ENCODE data around the gene DDOST. TPM values are rescaled to one million over a fixed set of nuclear protein-coding genes. Genes with fewer than 3 reads are reported as not detected.

Gene DDOST
- total RNA-seq, 1 donor from 2014 or later: 273 TPM

DNA sequence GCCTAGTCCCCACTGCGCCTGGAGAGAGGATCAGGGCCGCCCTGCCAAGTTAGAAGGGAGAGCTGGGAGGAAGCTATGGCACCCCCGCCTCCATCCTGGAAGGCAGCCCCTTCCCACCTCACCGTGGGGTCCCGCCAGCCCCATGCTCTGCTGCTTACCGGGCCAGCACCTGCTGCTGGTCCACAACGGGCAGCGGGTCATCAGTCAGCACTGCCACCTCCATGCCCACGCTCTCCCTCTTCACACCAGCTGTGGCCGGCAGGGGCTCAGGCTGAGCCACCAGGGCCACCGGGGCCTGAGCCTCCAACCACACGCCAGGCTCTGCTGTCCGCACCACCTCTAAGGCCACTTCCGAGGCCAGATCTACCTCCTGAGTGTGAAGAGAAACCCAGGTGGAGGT lies 23.5 kb upstream of the DDOST start:
- Mint-ChIP-seq H3K4me3 (ENCODE audit: low read depth) (no peak overlapping the region), H3K9me3 (ENCODE audit: low read depth) (no peaks in the 10 kb centered on the region), H3K27me3 (no peaks in the 10 kb centered on the region), H3K36me3 (ENCODE audit: insufficient read depth) (no peaks in the 10 kb centered on the region), H3K27ac (no peak overlapping the region), H3K4me1 (ENCODE audit: low read depth) (peaks cover 5% of the 10 kb centered on the region)
- DNase-seq (ENCODE audit: low spot score, unreplicated experiment): no peak
- TF ChIP-seq, protein P1, sequence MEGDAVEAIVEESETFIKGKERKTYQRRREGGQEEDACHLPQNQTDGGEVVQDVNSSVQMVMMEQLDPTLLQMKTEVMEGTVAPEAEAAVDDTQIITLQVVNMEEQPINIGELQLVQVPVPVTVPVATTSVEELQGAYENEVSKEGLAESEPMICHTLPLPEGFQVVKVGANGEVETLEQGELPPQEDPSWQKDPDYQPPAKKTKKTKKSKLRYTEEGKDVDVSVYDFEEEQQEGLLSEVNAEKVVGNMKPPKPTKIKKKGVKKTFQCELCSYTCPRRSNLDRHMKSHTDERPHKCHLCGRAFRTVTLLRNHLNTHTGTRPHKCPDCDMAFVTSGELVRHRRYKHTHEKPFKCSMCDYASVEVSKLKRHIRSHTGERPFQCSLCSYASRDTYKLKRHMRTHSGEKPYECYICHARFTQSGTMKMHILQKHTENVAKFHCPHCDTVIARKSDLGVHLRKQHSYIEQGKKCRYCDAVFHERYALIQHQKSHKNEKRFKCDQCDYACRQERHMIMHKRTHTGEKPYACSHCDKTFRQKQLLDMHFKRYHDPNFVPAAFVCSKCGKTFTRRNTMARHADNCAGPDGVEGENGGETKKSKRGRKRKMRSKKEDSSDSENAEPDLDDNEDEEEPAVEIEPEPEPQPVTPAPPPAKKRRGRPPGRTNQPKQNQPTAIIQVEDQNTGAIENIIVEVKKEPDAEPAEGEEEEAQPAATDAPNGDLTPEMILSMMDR (IDR thresholded peaks at IDR 0.05; ENCODE audit: unreplicated experiment): no peak

- H3K4me1 Mint-ChIP-seq (ENCODE audit: low read depth): peaks cover 5% of the 10 kb centered on the region
- no peaks in the 10 kb centered on the region for H3K27me3 Mint-ChIP-seq
- H3K9me3 Mint-ChIP-seq (ENCODE audit: low read depth): no peaks in the 10 kb centered on the region
- no peak for DNase-seq (ENCODE audit: low spot score, unreplicated experiment)
- H3K27ac Mint-ChIP-seq: no peak overlapping the region
- TF ChIP-seq, protein P1 (IDR thresholded peaks at IDR 0.05; ENCODE audit: unreplicated experiment): no peak
- H3K4me3 Mint-ChIP-seq (ENCODE audit: low read depth): no peak overlapping the region
- H3K36me3 Mint-ChIP-seq (ENCODE audit: insufficient read depth): no peaks in the 10 kb centered on the region
Measured at GRCh38 chr1:20684050-20684620, 23.0 kb upstream of the DDOST start.

GRCh38 chr1:20683614-20684013 lies 22.4 kb upstream of the DDOST start:
- no peak for DNase-seq (ENCODE audit: low spot score, unreplicated experiment)
- H3K4me1 Mint-ChIP-seq (ENCODE audit: low read depth): peaks cover 5% of the 10 kb centered on the region
- TF ChIP-seq, protein P1 (IDR thresholded peaks at IDR 0.05; ENCODE audit: unreplicated experiment): no peak

DNA sequence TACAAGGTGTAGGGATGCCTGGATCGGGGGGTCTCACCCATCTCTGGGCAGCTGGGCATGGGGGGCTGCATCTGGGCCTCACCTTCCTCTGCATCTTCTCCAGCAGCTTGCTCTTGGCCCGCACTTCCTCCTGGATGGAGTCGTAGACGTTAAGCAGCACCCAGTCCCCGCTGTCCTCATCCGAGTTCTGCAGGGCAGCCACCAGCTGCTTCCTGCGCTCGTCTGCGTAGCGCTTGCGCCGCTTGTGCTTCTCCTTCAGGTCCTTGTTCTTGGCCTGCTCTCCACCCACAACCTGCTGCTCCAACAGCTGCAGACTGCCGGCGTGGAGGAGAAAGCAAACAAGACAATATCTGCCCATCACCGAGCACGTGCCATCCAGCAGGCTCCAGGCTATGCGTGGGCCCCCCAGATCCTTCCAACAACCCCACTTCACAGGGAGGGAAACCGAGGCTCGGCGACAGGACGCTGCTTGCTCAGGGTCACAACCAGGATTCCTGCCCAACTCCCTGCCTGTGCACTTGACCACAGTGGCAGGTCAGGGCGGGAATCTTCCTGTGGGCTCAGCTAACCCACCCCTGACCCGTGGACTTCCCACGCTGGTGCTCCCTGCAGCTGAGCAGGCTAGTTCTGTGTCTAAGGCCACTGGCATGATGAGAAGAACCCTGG lies 21.5 kb upstream of the DDOST start:
- TF ChIP-seq, protein P1 (IDR thresholded peaks at IDR 0.05; ENCODE audit: unreplicated experiment): no peak
- Mint-ChIP-seq H3K4me1 (ENCODE audit: low read depth) (peaks cover 5% of the 10 kb centered on the region), H3K27me3 (peaks cover 3% of the 10 kb centered on the region), H3K4me3 (ENCODE audit: low read depth) (no peak overlapping the region), H3K36me3 (ENCODE audit: insufficient read depth) (no peaks in the 10 kb centered on the region), H3K27ac (no peak overlapping the region), H3K9me3 (ENCODE audit: low read depth) (no peaks in the 10 kb centered on the region)
- DNase-seq (ENCODE audit: low spot score, unreplicated experiment): no peak

More at GRCh38 chr1:20683614-20684013, 22.4 kb upstream of the DDOST start:
- Mint-ChIP-seq H3K36me3 (ENCODE audit: insufficient read depth) (no peaks in the 10 kb centered on the region), H3K27ac (no peak overlapping the region), H3K4me3 (ENCODE audit: low read depth) (no peak overlapping the region), H3K9me3 (ENCODE audit: low read depth) (no peaks in the 10 kb centered on the region), H3K27me3 (peaks cover under 1% of the 10 kb centered on the region)

DNA sequence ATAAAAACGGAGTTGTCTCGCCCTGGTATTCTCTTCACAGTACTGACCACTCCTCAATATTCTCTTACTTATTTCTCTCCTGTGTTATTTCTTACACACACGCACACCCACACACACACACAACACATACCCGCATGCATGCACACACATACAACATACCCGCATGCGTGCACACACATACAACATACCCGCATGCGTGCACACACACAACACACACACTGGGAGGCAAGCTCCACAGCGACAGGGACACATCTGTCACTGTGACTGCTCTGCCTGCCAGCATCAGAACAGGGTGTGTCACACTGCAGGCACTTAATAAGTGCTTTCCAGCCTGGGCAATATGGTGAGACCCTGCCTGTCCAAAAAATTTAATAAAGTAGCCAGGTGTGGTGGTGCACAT lies 20.8 kb upstream of the DDOST start:
- Mint-ChIP-seq H3K9me3 (ENCODE audit: low read depth) (no peaks in the 10 kb centered on the region), H3K27ac (no peak overlapping the region), H3K4me3 (ENCODE audit: low read depth) (no peak overlapping the region), H3K36me3 (ENCODE audit: insufficient read depth) (no peaks in the 10 kb centered on the region), H3K4me1 (ENCODE audit: low read depth) (peaks cover 5% of the 10 kb centered on the region), H3K27me3 (peaks cover 3% of the 10 kb centered on the region)
- TF ChIP-seq, protein P1 (IDR thresholded peaks at IDR 0.05; ENCODE audit: unreplicated experiment): no peak
- no peak for DNase-seq (ENCODE audit: low spot score, unreplicated experiment)
